ENCODE data around the gene KATNAL2.

GRCh38 chr18:47146206-47146605 lies 228.8 kb downstream of the KATNAL2 start:
- TF ChIP-seq, protein P1, sequence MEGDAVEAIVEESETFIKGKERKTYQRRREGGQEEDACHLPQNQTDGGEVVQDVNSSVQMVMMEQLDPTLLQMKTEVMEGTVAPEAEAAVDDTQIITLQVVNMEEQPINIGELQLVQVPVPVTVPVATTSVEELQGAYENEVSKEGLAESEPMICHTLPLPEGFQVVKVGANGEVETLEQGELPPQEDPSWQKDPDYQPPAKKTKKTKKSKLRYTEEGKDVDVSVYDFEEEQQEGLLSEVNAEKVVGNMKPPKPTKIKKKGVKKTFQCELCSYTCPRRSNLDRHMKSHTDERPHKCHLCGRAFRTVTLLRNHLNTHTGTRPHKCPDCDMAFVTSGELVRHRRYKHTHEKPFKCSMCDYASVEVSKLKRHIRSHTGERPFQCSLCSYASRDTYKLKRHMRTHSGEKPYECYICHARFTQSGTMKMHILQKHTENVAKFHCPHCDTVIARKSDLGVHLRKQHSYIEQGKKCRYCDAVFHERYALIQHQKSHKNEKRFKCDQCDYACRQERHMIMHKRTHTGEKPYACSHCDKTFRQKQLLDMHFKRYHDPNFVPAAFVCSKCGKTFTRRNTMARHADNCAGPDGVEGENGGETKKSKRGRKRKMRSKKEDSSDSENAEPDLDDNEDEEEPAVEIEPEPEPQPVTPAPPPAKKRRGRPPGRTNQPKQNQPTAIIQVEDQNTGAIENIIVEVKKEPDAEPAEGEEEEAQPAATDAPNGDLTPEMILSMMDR (IDR thresholded peaks at IDR 0.05; ENCODE audit: poor library complexity) = no peak
- TF ChIP-seq EZH2 (IDR thresholded peaks at IDR 0.05; ENCODE audit: borderline replicate concordance) = no peak
- TF ChIP-seq EZH2phosphoT487 (IDR thresholded peaks at IDR 0.05; ENCODE audit: low read depth, severe bottlenecking, unreplicated experiment) = no peak
